IPS DF 4.7 (cell line): ENCODE data around the gene MYBPC2.

Source experiments
- DNase-seq: peaks from one replicate; pipeline ENCODE4 v3.0.0-alpha.2; 2013; ENCODE audit warnings: low spot score; ENCODE audit errors: extremely low read depth

MYBPC2 gene

DNA sequence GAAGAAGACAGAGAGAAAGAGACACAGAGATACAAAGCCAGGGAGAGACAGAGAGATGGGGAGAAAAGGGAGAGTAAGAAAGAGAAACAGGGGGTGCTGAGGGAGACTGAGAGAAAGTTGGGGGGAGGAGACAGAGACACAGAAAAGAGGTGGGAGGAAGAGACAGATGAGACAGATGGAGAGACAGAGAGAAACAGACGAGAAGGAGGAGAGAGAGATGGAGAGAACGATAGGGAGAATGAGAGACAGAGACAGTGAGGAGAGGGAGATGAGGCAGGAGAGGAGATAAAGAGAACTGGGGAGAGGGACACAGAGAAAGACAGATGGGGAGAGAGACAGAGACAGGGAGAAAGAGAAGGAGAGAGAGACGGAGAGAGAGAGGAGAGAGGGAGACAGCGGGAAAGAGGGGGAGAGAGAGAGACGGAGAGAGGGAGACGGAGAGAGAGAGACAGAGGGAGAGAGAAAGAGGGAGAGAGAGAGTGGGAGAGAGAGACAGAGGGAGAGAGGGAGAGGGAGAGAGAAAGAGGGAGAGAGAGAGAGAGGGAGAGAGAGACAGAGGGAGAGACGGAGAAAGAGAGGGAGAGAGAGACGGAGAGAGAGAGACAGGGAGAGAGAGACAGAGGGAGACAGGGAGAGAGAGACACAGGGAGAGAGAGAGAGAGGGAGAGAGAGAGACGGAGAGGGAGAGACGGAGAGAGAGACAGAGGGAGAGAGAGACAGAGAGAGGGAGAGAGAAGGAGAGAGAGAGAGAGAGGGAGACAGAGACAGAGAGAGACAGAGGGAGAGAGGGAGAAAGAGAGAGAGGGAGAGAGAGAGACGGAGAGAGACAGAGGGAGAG lies 65.7 kb downstream of the MYBPC2 start:
- no peak for DNase-seq

- DNase-seq = no peak
These were observed 67.5 kb downstream of the MYBPC2 start for GRCh38 chr19:50500060-50500752.

DNA sequence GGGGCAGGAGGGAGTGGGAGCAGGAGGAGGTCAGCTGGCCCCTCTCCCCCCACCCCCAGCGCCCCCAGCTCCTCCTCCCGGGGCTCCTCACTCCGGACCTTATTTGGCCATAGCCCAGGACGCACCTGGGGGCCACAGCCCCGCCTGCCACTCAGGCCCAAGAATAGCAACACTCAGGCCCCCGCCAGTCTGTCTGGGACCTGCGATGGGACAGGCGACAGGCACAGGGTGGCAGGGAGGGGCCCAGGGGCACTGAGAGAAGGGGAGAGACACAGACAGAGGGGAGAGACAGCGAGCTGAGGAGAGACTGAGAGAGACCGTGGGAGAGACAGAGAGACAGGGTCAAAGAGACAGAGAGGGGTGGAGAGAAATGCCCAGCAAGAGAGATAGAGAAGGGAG lies 68.1 kb downstream of the MYBPC2 start:
- no peak for DNase-seq

DNA sequence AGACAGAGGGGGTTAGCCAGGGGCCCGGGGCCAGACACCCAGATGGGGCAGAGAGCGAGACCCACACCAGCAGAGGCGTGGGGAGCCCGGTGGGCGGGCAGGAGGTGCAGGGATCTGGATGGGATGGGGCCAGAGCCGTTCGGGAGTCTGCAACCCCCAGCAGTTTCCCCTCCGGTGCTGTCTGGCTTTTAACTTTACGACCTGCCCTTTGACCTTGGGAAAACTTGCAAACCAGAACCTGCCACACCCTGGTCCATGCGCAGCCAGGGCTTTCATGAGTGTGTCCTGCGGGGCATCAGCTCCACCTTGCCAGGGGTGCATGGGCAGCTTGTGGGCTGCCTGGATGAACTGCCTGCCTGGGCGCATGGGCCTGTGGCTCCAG lies 68.5 kb downstream of the MYBPC2 start:
- DNase-seq = no peak

DNA sequence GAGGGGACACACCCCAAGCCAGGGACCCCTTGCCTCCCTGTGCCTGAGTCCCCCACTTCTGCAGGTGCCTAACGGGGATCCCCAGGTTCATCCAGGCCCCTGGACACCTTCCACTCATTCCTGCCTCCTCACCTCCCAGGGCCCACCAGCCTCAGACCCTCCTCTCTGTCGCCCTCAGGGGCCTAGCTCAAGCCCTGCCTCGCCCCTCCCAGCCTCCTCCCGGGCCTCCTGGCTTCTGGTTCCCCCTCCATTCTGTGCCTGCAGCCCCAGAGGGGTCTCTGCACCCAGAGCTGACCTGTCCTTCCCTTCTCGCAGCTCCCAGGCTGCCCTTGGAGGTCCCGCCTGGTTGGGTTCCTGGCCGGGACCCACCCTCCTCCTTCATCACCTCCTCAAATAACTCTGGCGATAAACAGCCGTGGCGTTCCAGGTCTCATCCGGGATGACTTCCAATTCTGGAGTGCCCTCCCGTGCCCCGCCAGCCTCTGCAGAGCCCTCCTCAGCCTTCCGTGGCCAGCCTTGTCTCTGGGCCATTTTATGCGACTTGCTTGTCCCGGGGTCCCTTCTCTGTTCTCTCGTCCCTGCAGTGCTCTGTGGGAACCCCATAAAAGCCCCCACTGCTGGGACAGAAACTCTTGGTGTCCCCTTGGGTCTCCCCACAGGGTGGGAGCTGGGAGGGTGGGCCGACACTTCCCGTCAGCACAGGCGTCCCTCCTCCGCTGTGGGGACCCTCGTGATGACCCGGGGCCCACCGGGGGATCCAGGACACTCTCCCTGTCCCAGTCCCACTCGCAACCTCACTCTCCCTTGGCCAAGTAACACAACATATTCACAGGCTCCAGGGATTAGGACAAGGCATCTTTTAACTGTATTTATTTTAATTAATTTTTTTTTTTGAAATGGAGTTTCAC lies 69.1 kb downstream of the MYBPC2 start:
- DNase-seq = no peak

- no peak for DNase-seq
These were observed 73.3 kb downstream of the MYBPC2 start for GRCh38 chr19:50505856-50506611.

- no peak for DNase-seq
These were observed 74.0 kb downstream of the MYBPC2 start for GRCh38 chr19:50506700-50507099.

DNA sequence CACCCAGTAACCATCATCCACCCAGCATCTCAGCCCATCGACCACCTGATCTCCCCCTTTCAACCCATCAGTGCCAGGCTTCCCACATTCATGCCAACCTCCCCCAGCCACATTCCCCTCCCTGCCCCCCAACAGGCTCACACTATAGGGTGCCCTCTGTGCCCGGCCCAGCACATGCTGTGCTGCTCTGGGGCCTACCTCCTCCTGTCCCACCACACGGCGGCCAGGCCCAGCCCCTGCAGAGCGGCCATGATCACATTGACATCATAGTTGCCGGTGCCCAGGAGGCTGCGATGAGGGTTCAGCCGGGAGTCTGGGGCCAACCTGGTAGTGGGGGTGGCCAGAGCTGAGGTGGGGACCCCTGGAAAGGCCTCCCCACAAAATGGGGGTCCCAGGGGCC lies 74.7 kb downstream of the MYBPC2 start:
- DNase-seq = no peak

DNA sequence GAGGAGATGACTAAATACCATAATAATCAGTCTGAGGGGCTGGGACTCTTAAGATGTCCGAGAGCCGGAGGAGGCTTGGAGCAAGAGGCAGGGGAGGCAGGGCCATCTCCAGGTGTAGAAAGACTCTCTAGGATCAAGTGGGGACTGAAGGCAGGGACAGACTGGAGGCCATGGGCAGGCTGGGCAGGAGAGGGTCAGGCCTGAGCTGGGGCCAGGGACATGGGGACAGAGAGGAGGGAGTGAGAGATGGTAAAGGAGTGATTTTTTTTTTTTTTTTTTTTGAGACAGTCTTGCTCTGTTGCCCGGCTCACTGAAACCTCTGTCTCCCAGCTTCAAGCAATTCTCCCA lies 76.1 kb downstream of the MYBPC2 start:
- DNase-seq = no peak

DNA sequence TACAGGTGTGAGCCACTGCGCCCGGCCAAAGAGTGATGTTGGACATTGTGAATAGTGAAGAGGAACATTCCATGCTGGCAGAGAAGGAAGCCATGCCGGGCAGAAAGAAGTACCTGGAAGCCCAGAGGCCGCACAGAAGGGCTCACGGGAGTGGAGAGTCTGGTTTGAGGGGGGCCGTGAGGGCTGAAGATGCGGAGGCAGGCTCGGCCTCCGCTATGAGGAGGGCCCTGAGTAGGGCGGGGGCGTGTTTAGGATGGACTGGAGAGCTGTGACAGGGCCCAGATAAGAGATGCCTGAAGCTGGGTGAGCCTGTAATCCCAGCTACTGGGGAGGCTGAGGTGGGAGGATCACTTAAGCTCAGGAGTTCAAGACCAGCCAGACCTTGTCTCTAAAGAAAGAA lies 76.7 kb downstream of the MYBPC2 start:
- no peak for DNase-seq

DNA sequence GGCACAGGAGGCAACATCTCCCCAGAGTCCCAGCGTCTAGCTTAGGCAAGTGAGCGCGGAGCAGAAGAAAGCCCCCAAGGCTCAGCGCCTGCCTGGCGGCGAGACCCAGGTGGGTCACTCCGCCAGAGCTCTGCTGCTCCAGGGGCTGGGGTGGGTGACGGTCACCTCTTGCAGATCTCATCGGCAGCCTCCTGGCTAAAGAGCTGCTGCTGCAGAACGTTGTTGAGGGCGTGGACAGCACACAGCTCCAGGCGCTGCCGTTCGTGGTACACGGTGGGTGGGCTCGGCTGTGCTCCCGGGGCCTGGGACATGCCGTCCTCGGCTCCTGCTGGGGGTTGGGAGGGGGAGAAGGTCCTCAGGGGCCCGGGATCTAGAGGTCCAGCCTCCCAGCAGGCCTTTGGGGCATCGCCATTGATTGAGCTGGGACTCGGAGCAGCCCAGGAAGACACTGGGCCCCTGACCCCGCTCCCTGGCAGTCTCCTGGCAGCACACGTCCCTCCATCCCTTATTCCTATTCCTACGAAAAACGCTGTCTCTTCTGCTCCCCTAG lies 77.5 kb downstream of the MYBPC2 start:
- DNase-seq = no peak

DNA sequence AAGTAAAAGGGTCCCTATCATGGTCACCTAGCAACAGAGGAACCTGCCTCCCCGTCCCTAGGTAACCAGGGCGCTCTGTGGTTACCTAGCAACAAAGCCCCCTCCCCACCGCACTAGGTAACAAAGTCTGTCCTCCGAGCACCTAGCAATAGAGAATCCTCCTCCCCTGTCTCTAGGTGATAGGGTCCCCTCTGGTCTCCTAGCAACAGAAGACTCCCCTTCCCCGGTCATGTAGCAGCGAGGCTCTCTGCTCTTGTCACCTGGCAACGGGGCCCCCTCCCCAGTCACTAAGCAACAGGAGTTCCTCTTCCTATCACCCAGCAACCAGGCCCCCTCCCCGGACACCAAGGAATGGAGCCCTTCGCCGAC lies 78.0 kb downstream of the MYBPC2 start:
- DNase-seq = no peak

- peak; percentile 90 for DNase-seq
These were observed 78.6 kb downstream of the MYBPC2 start, which contains the start of gene JOSD2 for GRCh38 chr19:50511069-50511822. Gene JOSD2, minus strand, starts transcription at chr19:50511191. Its CDS starts 760 bp downstream, at chr19:50510431.

- DNase-seq = no peak
These were observed 79.7 kb downstream of the MYBPC2 start for GRCh38 chr19:50512112-50512998.

- no peak for DNase-seq
These were observed 80.5 kb downstream of the MYBPC2 start for GRCh38 chr19:50512999-50513745.

- no peak for DNase-seq
These were observed 81.2 kb downstream of the MYBPC2 start, which contains the start of gene ASPDH for GRCh38 chr19:50513746-50514345. Gene ASPDH, minus strand, starts transcription at chr19:50513913. Its CDS starts 90 bp downstream, at chr19:50513823.

DNA sequence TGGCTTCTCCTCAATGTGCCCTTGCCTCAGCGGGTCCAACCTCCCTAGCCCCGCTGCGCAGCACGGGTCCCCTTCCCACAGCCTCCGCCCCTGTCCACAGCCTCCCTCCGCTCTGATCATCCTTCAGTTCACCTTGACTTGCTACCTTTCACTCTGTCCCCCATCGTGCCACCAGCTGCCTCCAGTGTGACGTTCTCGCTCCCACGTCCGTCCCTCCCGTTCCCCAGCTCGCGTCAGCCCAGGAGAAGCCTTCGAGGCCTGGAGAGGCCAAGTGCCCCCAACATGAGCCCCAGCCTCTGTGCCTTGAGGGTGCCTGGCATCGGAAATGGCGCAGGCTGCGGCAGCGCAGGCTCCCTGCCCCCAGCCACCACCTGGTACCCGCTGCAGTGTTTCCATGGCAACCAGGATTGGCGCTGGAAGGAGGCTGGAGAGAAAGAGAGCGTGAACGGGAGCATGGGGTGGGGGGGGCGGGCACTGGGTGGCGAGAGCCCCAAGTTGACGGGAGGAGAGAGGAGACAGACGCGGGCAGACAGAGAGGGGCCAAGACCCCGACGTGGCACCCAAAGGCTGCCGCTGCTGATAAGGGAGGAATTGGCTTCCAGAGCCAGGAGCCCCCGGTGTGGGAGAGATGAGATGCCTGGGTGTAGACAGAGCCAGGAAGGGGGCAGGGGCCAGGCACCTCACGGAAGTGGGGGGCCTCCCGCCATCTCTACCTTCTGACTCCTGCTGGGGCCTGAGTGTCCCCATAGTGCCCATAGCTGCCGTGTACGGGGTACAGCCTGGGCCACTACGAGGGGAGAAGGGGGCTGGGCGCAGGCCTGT lies 81.9 kb downstream of the MYBPC2 start:
- DNase-seq = no peak
